GM21367 (cell line): Measurements from ENCODE around the gene SLC35E2B.

Experiments
- ATAC-seq: cut with Tn5 transposase; IDR thresholded peaks from one replicate; pipeline ENCODE4 v1.9.1; 2021; ENCODE audit not compliant: unreplicated experiment

SLC35E2B gene

GRCh38 chr1:1614954-1615255 is 77.7 kb downstream of the SLC35E2B start:
- ATAC-seq = no peak

- ATAC-seq = no peak
Observed at GRCh38 chr1:1614204-1614953, 78.2 kb downstream of the SLC35E2B start.

DNA sequence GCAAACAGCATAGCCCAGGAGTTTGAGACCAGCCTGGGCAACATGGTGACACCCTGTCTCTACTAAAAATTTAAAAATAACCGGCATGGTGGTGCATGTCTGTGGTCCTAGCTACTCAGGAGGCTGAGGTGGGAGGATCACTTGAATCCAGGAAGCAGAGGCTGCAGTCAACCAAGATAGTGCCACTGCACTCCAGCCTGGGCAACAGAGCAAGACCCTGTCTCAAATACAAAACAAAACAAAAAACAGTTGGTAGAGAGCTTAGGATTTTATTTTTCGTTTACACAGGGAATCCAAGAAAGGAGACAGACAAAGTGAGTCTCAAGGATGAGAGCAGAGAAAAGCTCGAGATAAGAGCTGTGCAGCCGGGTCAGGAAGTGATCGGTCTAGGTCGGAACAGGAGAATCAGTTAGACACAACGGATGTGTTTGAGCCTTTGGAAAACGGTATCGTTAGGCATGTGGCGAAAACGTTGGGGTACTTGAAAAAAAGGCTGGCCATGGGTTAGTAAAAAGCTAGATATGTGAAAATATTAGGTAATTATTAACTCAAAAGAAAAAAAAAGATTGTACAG is 79.0 kb downstream of the SLC35E2B start:
- ATAC-seq = no peak

- no peak for ATAC-seq
Observed at GRCh38 chr1:1612104-1612400, 80.5 kb downstream of the SLC35E2B start.

- no peak for ATAC-seq
Observed at GRCh38 chr1:1610796-1611195, 81.8 kb downstream of the SLC35E2B start.

DNA sequence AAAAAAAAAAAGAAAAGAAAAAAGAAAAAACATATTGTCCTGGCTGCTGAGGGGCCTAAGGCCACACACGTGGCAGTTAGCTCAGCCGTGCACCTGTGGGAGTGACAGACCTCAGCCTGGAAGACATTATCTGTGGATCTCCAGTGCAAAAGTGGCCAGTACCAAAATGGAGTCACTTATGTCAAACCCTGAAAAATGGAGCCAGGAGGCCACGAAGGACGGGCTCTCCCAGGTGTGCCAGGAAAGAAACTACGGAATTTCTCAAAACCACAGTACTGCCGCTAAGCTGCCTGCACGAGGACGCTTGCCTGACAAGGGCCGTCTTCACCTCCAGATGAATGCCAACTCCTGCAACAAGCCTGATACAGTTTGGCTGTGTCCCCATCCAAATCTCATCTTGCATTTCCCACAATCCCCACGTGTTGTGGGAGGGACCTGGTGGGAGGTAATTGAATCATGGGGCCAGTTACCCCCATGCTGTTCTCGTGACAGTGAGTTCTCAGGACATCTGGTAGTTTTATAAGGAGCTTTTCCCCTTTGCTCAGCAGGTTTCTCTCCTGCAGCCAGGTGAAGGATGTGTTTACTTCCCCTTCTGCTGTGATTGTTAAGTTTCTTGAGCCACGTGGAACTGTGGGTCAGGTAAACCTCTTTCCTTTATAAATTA is 82.6 kb downstream of the SLC35E2B start:
- ATAC-seq = no peak
